GM12878 (cell line): ENCODE results near the gene KLHL22. TPM values are rescaled to one million over a fixed set of nuclear protein-coding genes. Genes with fewer than 3 reads are reported as not detected.

ENCODE experiments used
- ATAC-seq: fragments of 200-7000 bp; cut with Tn5 transposase; 3 replicates; pipeline ENCODE4 v1.9.1; 2020; ENCODE audit warnings: mild to moderate bottlenecking, moderate library complexity
- BruUV-seq: library from RNA; stranded (reverse); fragments of 400-500 nt; replicated peaks from 2 replicates; lab custom pipeline; 2021; lab: Mats Ljungman, UMichigan
- CTCF ChIA-PET: fragments of 300-600 bp; sonication (Branson Sonifier 250); formaldehyde crosslinking; extraction: SDS; loops from one replicate; lab custom pipeline; 2021; ENCODE audit warnings: inconsistent platforms; lab: Yijun Ruan, JAX
- POLR2A ChIA-PET: fragments of 350-600 bp; formaldehyde crosslinking; extraction: SDS; loops from one replicate; lab custom pipeline; 2021; ENCODE audit warnings: inconsistent platforms; lab: Charles Lee
- RAD21 ChIA-PET: fragments of 300-600 bp; sonication (Branson Sonifier 250); formaldehyde crosslinking; loops from one replicate; lab custom pipeline; 2023; ENCODE audit warnings: antibody characterized with exemption; ENCODE audit not compliant: unreplicated experiment; lab: Charles Lee
- SMC1A ChIA-PET: fragments of 300-600 bp; sonication (Branson Sonifier 250); formaldehyde crosslinking; loops from one replicate; lab custom pipeline; 2023; ENCODE audit not compliant: unreplicated experiment, uncharacterized antibody; lab: Charles Lee
- DNase-seq: peaks from one replicate; pipeline ENCODE4 v3.0.0-alpha.2; 2011; ENCODE audit warnings: low read depth, low spot score
- FAIRE-seq: peaks from 3 replicates; lab custom pipeline; 2011; peaks lifted over from hg19 to GRCh38; lab: Jason Lieb, UNC
- H2AFZ ChIP-seq: 2 replicates; pipeline ENCODE4 v1.6.0; 2011; ENCODE audit warnings: low read depth, low read length, control low read depth; ENCODE audit not compliant: control insufficient read depth
- H3K27ac ChIP-seq: 2 replicates; pipeline ENCODE4 v1.5.1; 2011; ENCODE audit warnings: control low read depth; ENCODE audit not compliant: control insufficient read depth, insufficient read depth
- H3K27me3 ChIP-seq, 2 experiments: replicated peaks in 1 of 2; 2 replicates each; pipeline versions ENCODE4 v1.6.0 to v1.6.1; 2011; ENCODE audit warnings: low read length in 1 of 2; ENCODE audit not compliant: control insufficient read depth in 2 of 2, insufficient read depth in 2 of 2
- H3K36me3 ChIP-seq, 2 experiments: 2 replicates each; pipeline ENCODE4 v1.5.1; 2011; ENCODE audit warnings: low read length in 1 of 2; ENCODE audit not compliant: control insufficient read depth in 2 of 2, insufficient read depth in 2 of 2
- H3K4me1 ChIP-seq: 2 replicates; pipeline ENCODE4 v1.6.1; 2011; ENCODE audit warnings: mild to moderate bottlenecking, low read length, moderate library complexity, mixed read lengths; ENCODE audit not compliant: control insufficient read depth, insufficient read depth
- H3K4me2 ChIP-seq: 2 replicates; pipeline ENCODE4 v1.6.0; 2011; ENCODE audit warnings: control low read depth; ENCODE audit not compliant: control insufficient read depth, insufficient read depth
- H3K4me3 ChIP-seq: fragments of 200-600 bp; sonication (generic); 2 replicates; pipeline ENCODE4 v1.5.1; 2016
- H3K79me2 ChIP-seq: 2 replicates; pipeline ENCODE4 v1.6.0; 2011; ENCODE audit warnings: low read length; ENCODE audit not compliant: control insufficient read depth, insufficient read depth
- H3K9ac ChIP-seq: 2 replicates; pipeline ENCODE4 v1.8.0; 2011; ENCODE audit warnings: low read length, control low read depth, mixed read lengths; ENCODE audit not compliant: control insufficient read depth, insufficient read depth
- H3K9me3 ChIP-seq: replicated peaks from 3 replicates; pipeline ENCODE4 v1.5.1; 2011; ENCODE audit warnings: mild to moderate bottlenecking, low read length; ENCODE audit not compliant: control insufficient read depth, insufficient read depth
- H4K20me1 ChIP-seq: 2 replicates; pipeline ENCODE4 v1.6.0; 2011; ENCODE audit not compliant: control insufficient read depth, insufficient read depth
- EGR1 ChIP-seq, 2 experiments: IDR thresholded peaks; 1 replicate in 1 of 2; 2 replicates in 1 of 2; pipeline ENCODE4 v1.6.1; 2011 to 2012; ENCODE audit warnings: low read depth in 2 of 2, low read length in 2 of 2, borderline replicate concordance in 1 of 2, mild to moderate bottlenecking in 1 of 2, moderate library complexity in 1 of 2
- FOXK2 ChIP-seq: fragments of 450-650 bp; IDR thresholded peaks from 2 replicates; pipeline ENCODE4 v1.6.1; 2017; ENCODE audit warnings: mild to moderate bottlenecking, moderate library complexity
- HDAC2 ChIP-seq: fragments of 200-600 bp; sonication (generic); IDR thresholded peaks from 2 replicates; pipeline ENCODE4 v1.6.1; 2017
- HDAC6 ChIP-seq: fragments of 200-600 bp; sonication (generic); IDR thresholded peaks from one replicate; pipeline ENCODE4 v1.8.0; 2017; ENCODE audit warnings: antibody characterized with exemption; ENCODE audit not compliant: unreplicated experiment
- NR2F1 ChIP-seq: fragments of 450-650 bp; conservative IDR thresholded peaks from 2 replicates; pipeline ENCODE4 v1.6.1; 2017; ENCODE audit warnings: mild to moderate bottlenecking
- POLR2AphosphoS2 ChIP-seq: IDR thresholded peaks from 2 replicates; pipeline ENCODE4 v1.6.1; 2011; ENCODE audit warnings: low read depth, mild to moderate bottlenecking, low read length, improper control_type of control experiment, moderate library complexity
- RAD21 ChIP-seq: IDR thresholded peaks from 2 replicates; pipeline ENCODE4 v1.6.1; 2011; ENCODE audit warnings: mild to moderate bottlenecking, low read depth, low read length, moderate library complexity; ENCODE audit not compliant: insufficient read depth
- RELA ChIP-seq: fragments of 450-650 bp; IDR thresholded peaks from 2 replicates; pipeline ENCODE4 v1.8.0; 2014; ENCODE audit warnings: borderline replicate concordance; ENCODE audit not compliant: partially characterized antibody
- SMAD5 ChIP-seq: IDR thresholded peaks from 2 replicates; pipeline ENCODE4 v1.6.1; 2016; ENCODE audit warnings: antibody characterized with exemption, low read depth
- ZNF207 ChIP-seq: fragments of 450-650 bp; IDR thresholded peaks from 2 replicates; pipeline ENCODE4 v1.6.1; 2014; ENCODE audit warnings: antibody characterized with exemption, mild to moderate bottlenecking, borderline replicate concordance
- ZNF217 ChIP-seq: fragments of 450-650 bp; IDR thresholded peaks from 2 replicates; pipeline ENCODE4 v1.6.1; 2017; ENCODE audit warnings: antibody characterized with exemption, mild to moderate bottlenecking
- WGBS: methylation state at CpG from one replicate; pipeline ENCODE4 v1.1.6; 2016; ENCODE audit warnings: low lambda C conversion rate; ENCODE audit not compliant: insufficient replicate concordance, insufficient coverage; ENCODE audit errors: missing lambda C conversion rate; 5-methylcytosine and 5-hydroxymethylcytosine counted together
- in situ Hi-C: fragments of 300-500 bp; cut with MboI; formaldehyde crosslinking; loops from 9 replicates; pipeline ENCODE4 v1.14.3; 2018; ENCODE audit warnings: mixed read lengths
- intact Hi-C: fragments of 100-400 bp; cut with micrococcal nuclease; formaldehyde crosslinking; loops from one replicate; pipeline ENCODE4 v1.14.2; 2022; ENCODE audit not compliant: unreplicated experiment
- polyA plus RNA-seq, 11 experiments: library from polyadenylated mRNA; depleted of rRNA in 4 of 11; unstranded in 6 of 11; stranded (reverse) in 5 of 11; fragments of >200 nt; fragmentation: Nextera tagmentation in 4 of 11; fragmentation: Illumina TruSeq in 1 of 11; extraction: Ambion mirVana in 4 of 11; extraction: Trizol in 1 of 11; gene quantifications; 1 replicate in 1 of 11; 2 replicates in 10 of 11; pipeline versions ENCODE4 v1.2.1 to v1.2.3, GENCODE V29; 2011 to 2016; ENCODE audit warnings: inconsistent platforms in 2 of 11, missing spikeins in 2 of 11, low read depth in 1 of 11
- total RNA-seq, 4 experiments: library from RNA; depleted of rRNA in 3 of 4; stranded (reverse); fragments of >200 nt in 3 of 4; fragmentation: Illumina TruSeq in 1 of 4; extraction: Trizol in 1 of 4; gene quantifications; 2 replicates each; pipeline versions ENCODE4 v1.2.1 to v1.2.3, GENCODE V29; 2013 to 2021
- TF ChIP-seq, protein P1 (sequence below): fragments of 450-650 bp; IDR thresholded peaks from 2 replicates; pipeline ENCODE4 v1.6.1; 2017; ENCODE audit warnings: antibody characterized with exemption, mild to moderate bottlenecking, moderate library complexity
- TF ChIP-seq, protein P2 (sequence below), 3 experiments: IDR thresholded peaks in 2 of 3; conservative IDR thresholded peaks in 1 of 3; 2 replicates each; pipeline ENCODE4 v1.5.1; 2011; ENCODE audit warnings: low read depth in 3 of 3, low read length in 3 of 3, mild to moderate bottlenecking in 3 of 3, control low read depth in 2 of 3, moderate library complexity in 2 of 3, inconsistent platforms in 1 of 3, mixed read lengths in 1 of 3; ENCODE audit not compliant: control insufficient read depth in 2 of 3, insufficient read depth in 1 of 3; ENCODE audit errors: extremely low read depth in 1 of 3
- TF ChIP-seq, protein P3 (sequence below): fragments of 450-650 bp; IDR thresholded peaks from 2 replicates; pipeline ENCODE4 v1.6.1; 2017; ENCODE audit warnings: borderline replicate concordance
- TF ChIP-seq, protein P4 (sequence below): fragments of 450-650 bp; conservative IDR thresholded peaks from 2 replicates; pipeline ENCODE4 v1.6.1; 2017; ENCODE audit warnings: mild to moderate bottlenecking, moderate library complexity

KLHL22 gene
- total and polyA plus RNA-seq, 10 of the 15 experiments (the other 5 are each of a cell fraction or from before 2014, with no cell fraction given): 0.06 to 22.1 (median 14.2) TPM

DNA sequence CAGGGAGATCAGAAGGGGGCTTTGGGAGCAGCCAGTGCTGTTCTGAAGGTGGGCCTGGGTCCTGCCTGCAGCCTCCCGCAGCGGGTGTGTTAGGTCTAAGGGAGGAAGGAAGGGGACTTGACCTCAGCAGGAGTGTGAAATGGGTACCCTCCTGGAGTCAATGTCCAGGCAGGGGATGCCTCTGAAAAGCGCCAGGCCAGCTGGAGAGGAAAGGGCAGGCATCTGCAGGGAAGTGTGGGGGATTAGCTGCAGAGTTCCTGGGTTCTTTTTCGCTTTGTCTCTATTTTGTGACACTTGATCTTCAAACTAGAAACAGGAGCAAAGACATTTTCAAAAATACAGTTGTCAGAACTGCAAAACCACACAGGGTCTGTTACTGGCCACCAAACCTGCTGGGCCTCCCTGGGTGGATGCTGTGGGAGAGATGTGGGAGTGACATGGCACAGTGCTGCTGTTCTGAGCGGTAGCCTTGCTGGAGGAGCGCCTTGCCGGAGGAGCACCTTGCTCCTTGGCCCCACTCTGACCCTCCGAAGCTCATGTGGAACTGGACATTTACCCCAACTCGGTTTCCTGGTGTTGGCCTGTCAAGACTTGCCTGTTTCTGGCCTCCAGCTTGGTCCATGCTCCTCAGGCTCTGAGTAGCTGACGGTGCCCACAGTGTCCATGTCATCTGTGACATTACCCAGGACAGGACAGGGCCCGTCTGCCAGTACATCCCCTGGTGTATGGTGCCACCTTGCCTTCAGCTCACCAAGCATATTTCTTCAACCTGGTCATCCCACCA lies 37.7 kb upstream of the KLHL22 start:
- CTCF ChIA-PET: interaction anchor here (0.6 kb wide), 1 partner anchor 31 kb away, joined by 3 read pairs; no protein-coding TSS in a partner anchor
- SMC1A ChIA-PET: interaction anchor here (1.1 kb wide), 1 partner anchor 13 kb away, joined by 3 read pairs; no protein-coding TSS in a partner anchor
- POLR2A ChIA-PET: no interaction called here
- intact Hi-C loops (no loop called here), in situ Hi-C loops (no loop called here)
- Histone ChIP-seq H3K4me2 (no peak overlapping the region), H3K27ac (no peak overlapping the region), H3K9ac (no peak overlapping the region), H3K9me3 (no peaks in the 10 kb centered on the region), H3K4me1 (no peaks in the 10 kb centered on the region), H4K20me1 (peaks cover 7% of the 10 kb centered on the region), H3K27me3 (no peaks in the 10 kb centered on the region), H3K36me3 (peaks cover 35 to 42% of the 10 kb centered on the region in 2 experiments), H3K79me2 (peaks cover 46% of the 10 kb centered on the region), H2AFZ (no peak overlapping the region), H3K4me3 (no peak overlapping the region)
- WGBS: 93% methylated on average over 11 of the region's 11 CpGs
- no peak for ATAC-seq
- no peak for DNase-seq
- no peak for FAIRE-seq
- no TSS peak for BruUV-seq
- RAD21 ChIA-PET: interaction anchor here (1.3 kb wide), 1 partner anchor 9 kb away, joined by 3 read pairs; no protein-coding TSS in a partner anchor
- TF ChIP-seq EGR1 (IDR thresholded peaks at IDR 0.05; ENCODE audit: borderline replicate concordance in 1 of 2, low read depth in 2 of 2, low read length in 2 of 2) (no peak), ZNF207 (no peak), RELA (no peak), HDAC6 (no peak), ZNF217 (no peak), SMAD5 (no peak), FOXK2 (no peak), POLR2AphosphoS2 (no peak), HDAC2 (no peak), NR2F1 (no peak), RAD21 (no peak)
- TF ChIP-seq, protein P1, sequence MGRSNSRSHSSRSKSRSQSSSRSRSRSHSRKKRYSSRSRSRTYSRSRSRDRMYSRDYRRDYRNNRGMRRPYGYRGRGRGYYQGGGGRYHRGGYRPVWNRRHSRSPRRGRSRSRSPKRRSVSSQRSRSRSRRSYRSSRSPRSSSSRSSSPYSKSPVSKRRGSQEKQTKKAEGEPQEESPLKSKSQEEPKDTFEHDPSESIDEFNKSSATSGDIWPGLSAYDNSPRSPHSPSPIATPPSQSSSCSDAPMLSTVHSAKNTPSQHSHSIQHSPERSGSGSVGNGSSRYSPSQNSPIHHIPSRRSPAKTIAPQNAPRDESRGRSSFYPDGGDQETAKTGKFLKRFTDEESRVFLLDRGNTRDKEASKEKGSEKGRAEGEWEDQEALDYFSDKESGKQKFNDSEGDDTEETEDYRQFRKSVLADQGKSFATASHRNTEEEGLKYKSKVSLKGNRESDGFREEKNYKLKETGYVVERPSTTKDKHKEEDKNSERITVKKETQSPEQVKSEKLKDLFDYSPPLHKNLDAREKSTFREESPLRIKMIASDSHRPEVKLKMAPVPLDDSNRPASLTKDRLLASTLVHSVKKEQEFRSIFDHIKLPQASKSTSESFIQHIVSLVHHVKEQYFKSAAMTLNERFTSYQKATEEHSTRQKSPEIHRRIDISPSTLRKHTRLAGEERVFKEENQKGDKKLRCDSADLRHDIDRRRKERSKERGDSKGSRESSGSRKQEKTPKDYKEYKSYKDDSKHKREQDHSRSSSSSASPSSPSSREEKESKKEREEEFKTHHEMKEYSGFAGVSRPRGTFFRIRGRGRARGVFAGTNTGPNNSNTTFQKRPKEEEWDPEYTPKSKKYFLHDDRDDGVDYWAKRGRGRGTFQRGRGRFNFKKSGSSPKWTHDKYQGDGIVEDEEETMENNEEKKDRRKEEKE: no peak
- TF ChIP-seq, protein P2, sequence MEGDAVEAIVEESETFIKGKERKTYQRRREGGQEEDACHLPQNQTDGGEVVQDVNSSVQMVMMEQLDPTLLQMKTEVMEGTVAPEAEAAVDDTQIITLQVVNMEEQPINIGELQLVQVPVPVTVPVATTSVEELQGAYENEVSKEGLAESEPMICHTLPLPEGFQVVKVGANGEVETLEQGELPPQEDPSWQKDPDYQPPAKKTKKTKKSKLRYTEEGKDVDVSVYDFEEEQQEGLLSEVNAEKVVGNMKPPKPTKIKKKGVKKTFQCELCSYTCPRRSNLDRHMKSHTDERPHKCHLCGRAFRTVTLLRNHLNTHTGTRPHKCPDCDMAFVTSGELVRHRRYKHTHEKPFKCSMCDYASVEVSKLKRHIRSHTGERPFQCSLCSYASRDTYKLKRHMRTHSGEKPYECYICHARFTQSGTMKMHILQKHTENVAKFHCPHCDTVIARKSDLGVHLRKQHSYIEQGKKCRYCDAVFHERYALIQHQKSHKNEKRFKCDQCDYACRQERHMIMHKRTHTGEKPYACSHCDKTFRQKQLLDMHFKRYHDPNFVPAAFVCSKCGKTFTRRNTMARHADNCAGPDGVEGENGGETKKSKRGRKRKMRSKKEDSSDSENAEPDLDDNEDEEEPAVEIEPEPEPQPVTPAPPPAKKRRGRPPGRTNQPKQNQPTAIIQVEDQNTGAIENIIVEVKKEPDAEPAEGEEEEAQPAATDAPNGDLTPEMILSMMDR (IDR thresholded peaks at IDR 0.05 in 2 of 3, conservative IDR thresholded peaks at IDR 0.05 in 1 of 3; ENCODE audit: control insufficient read depth in 2 of 3, extremely low read depth in 1 of 3, insufficient read depth in 1 of 3, low read depth in 3 of 3, low read length in 3 of 3): no peak
- TF ChIP-seq, protein P3, sequence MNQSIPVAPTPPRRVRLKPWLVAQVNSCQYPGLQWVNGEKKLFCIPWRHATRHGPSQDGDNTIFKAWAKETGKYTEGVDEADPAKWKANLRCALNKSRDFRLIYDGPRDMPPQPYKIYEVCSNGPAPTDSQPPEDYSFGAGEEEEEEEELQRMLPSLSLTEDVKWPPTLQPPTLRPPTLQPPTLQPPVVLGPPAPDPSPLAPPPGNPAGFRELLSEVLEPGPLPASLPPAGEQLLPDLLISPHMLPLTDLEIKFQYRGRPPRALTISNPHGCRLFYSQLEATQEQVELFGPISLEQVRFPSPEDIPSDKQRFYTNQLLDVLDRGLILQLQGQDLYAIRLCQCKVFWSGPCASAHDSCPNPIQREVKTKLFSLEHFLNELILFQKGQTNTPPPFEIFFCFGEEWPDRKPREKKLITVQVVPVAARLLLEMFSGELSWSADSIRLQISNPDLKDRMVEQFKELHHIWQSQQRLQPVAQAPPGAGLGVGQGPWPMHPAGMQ: no peak
- TF ChIP-seq, protein P4, sequence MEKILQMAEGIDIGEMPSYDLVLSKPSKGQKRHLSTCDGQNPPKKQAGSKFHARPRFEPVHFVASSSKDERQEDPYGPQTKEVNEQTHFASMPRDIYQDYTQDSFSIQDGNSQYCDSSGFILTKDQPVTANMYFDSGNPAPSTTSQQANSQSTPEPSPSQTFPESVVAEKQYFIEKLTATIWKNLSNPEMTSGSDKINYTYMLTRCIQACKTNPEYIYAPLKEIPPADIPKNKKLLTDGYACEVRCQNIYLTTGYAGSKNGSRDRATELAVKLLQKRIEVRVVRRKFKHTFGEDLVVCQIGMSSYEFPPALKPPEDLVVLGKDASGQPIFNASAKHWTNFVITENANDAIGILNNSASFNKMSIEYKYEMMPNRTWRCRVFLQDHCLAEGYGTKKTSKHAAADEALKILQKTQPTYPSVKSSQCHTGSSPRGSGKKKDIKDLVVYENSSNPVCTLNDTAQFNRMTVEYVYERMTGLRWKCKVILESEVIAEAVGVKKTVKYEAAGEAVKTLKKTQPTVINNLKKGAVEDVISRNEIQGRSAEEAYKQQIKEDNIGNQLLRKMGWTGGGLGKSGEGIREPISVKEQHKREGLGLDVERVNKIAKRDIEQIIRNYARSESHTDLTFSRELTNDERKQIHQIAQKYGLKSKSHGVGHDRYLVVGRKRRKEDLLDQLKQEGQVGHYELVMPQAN: no peak
